HG03103 (cell line): ENCODE results near the gene IGFBP1.

Experiments used
- ATAC-seq: cut with Tn5 transposase; IDR thresholded peaks from one replicate; pipeline ENCODE4 v1.9.1; 2021; ENCODE audit warnings: low read depth; ENCODE audit not compliant: unreplicated experiment

Gene IGFBP1

GRCh38 chr7:45880433-45880860 lies 7.8 kb upstream of the IGFBP1 start:
- ATAC-seq: no peak

- no peak for ATAC-seq
These were observed 7.0 kb upstream of the IGFBP1 start for GRCh38 chr7:45881280-45881758.

GRCh38 chr7:45881759-45882464 lies 6.4 kb upstream of the IGFBP1 start:
- no peak for ATAC-seq

GRCh38 chr7:45882465-45882810 lies 5.8 kb upstream of the IGFBP1 start:
- ATAC-seq: no peak

GRCh38 chr7:45884136-45884535 lies 4.2 kb upstream of the IGFBP1 start:
- no peak for ATAC-seq

GRCh38 chr7:45885264-45885882 lies 2.9 kb upstream of the IGFBP1 start:
- ATAC-seq: no peak

GRCh38 chr7:45886931-45887667 lies 1.2 kb upstream of the IGFBP1 start:
- ATAC-seq: no peak

GRCh38 chr7:45888993-45889366 lies 692 bp downstream of the IGFBP1 start:
- ATAC-seq: no peak

GRCh38 chr7:45889367-45890067 lies 1.2 kb downstream of the IGFBP1 start:
- ATAC-seq: no peak

- no peak for ATAC-seq
These were observed 2.0 kb downstream of the IGFBP1 start for GRCh38 chr7:45890125-45890901.

- no peak for ATAC-seq
These were observed 2.7 kb downstream of the IGFBP1 start for GRCh38 chr7:45890902-45891461.

GRCh38 chr7:45891462-45892402 lies 3.4 kb downstream of the IGFBP1 start:
- ATAC-seq: no peak

- ATAC-seq: no peak
These were observed 4.2 kb downstream of the IGFBP1 start for GRCh38 chr7:45892407-45893035.

- ATAC-seq: no peak
These were observed 5.2 kb downstream of the IGFBP1 start for GRCh38 chr7:45893374-45893995.

- no peak for ATAC-seq
These were observed 5.8 kb downstream of the IGFBP1 start for GRCh38 chr7:45893996-45894664.

GRCh38 chr7:45894665-45895062 lies 6.4 kb downstream of the IGFBP1 start:
- no peak for ATAC-seq

- ATAC-seq: no peak
These were observed 8.9 kb downstream of the IGFBP1 start for GRCh38 chr7:45897042-45897690.
